IPS-15b (cell line): ENCODE data around the gene SPEN.

Experiments used
- H3K27me3 ChIP-seq: one replicate; pipeline ENCODE4 v1.6.1; 2013; ENCODE audit warnings: low read length; ENCODE audit not compliant: control insufficient read depth, insufficient read depth
- H3K36me3 ChIP-seq: one replicate; pipeline ENCODE4 v1.6.1; 2013; ENCODE audit warnings: low read length; ENCODE audit not compliant: control insufficient read depth, insufficient read depth
- H3K4me1 ChIP-seq: one replicate; pipeline ENCODE4 v1.6.1; 2013; ENCODE audit warnings: mild to moderate bottlenecking, low read length; ENCODE audit not compliant: control insufficient read depth, insufficient read depth
- H3K4me3 ChIP-seq: one replicate; pipeline ENCODE4 v1.5.1; 2013; ENCODE audit warnings: low read depth, low read length
- H3K9ac ChIP-seq: one replicate; pipeline ENCODE4 v1.6.1; 2013; ENCODE audit warnings: low read depth, mild to moderate bottlenecking, low read length
- H3K9me3 ChIP-seq: one replicate; pipeline ENCODE4 v1.6.1; 2013; ENCODE audit warnings: mild to moderate bottlenecking, low read length; ENCODE audit not compliant: control insufficient read depth, insufficient read depth

The SPEN gene

GRCh38 chr1:15944308-15945010 is 97.0 kb downstream of the SPEN start:
- no peaks in the 10 kb centered on the region for H3K9me3 ChIP-seq
- H3K9ac ChIP-seq, result no peak overlapping the region
- H3K4me1 ChIP-seq, result no peaks in the 10 kb centered on the region
- H3K27me3 ChIP-seq, result no peaks in the 10 kb centered on the region
- H3K4me3 ChIP-seq, result no peak overlapping the region
- peaks cover 59% of the 10 kb centered on the region for H3K36me3 ChIP-seq

GRCh38 chr1:15945011-15945831 is 97.7 kb downstream of the SPEN start:
- H3K9me3 ChIP-seq, result no peaks in the 10 kb centered on the region
- peaks cover 2% of the 10 kb centered on the region for H3K4me1 ChIP-seq
- peaks cover 55% of the 10 kb centered on the region for H3K36me3 ChIP-seq
- no peak overlapping the region for H3K4me3 ChIP-seq
- H3K27me3 ChIP-seq, result no peaks in the 10 kb centered on the region
- no peak overlapping the region for H3K9ac ChIP-seq

GRCh38 chr1:15945832-15946448 is 98.4 kb downstream of the SPEN start:
- Histone ChIP-seq H3K9me3 (no peaks in the 10 kb centered on the region), H3K4me3 (no peak overlapping the region), H3K36me3 (peaks cover 50% of the 10 kb centered on the region), H3K9ac (no peak overlapping the region), H3K27me3 (no peaks in the 10 kb centered on the region), H3K4me1 (peaks cover 2% of the 10 kb centered on the region)

GRCh38 chr1:15946571-15947381 is 99.3 kb downstream of the SPEN start:
- Histone ChIP-seq H3K9ac (no peak overlapping the region), H3K4me1 (peaks cover 2% of the 10 kb centered on the region), H3K9me3 (no peaks in the 10 kb centered on the region), H3K27me3 (no peaks in the 10 kb centered on the region), H3K4me3 (no peak overlapping the region), H3K36me3 (peaks cover 46% of the 10 kb centered on the region)

- Histone ChIP-seq H3K4me1 (peaks cover 2% of the 10 kb centered on the region), H3K4me3 (no peak overlapping the region), H3K9ac (no peak overlapping the region), H3K27me3 (no peaks in the 10 kb centered on the region), H3K36me3 (peaks cover 38% of the 10 kb centered on the region), H3K9me3 (no peaks in the 10 kb centered on the region)
Measured at GRCh38 chr1:15947382-15948090, 100.0 kb downstream of the SPEN start.

- Histone ChIP-seq H3K9me3 (no peaks in the 10 kb centered on the region), H3K9ac (no peak overlapping the region), H3K4me3 (no peak overlapping the region), H3K4me1 (peaks cover 2% of the 10 kb centered on the region), H3K36me3 (peaks cover 32% of the 10 kb centered on the region), H3K27me3 (no peaks in the 10 kb centered on the region)
Measured at GRCh38 chr1:15948091-15948591, 100.6 kb downstream of the SPEN start.

GRCh38 chr1:15948595-15949452 is 101.3 kb downstream of the SPEN start:
- H3K36me3 ChIP-seq, result peaks cover 27% of the 10 kb centered on the region
- no peaks in the 10 kb centered on the region for H3K9me3 ChIP-seq
- no peaks in the 10 kb centered on the region for H3K27me3 ChIP-seq
- H3K4me3 ChIP-seq, result no peak overlapping the region
- H3K4me1 ChIP-seq, result peaks cover 2% of the 10 kb centered on the region
- H3K9ac ChIP-seq, result no peak overlapping the region

GRCh38 chr1:15949453-15950245 is 102.1 kb downstream of the SPEN start:
- H3K4me1 ChIP-seq, result peaks cover 2% of the 10 kb centered on the region
- H3K9me3 ChIP-seq, result no peaks in the 10 kb centered on the region
- H3K27me3 ChIP-seq, result no peaks in the 10 kb centered on the region
- H3K36me3 ChIP-seq, result peaks cover 22% of the 10 kb centered on the region
- no peak overlapping the region for H3K4me3 ChIP-seq
- no peak overlapping the region for H3K9ac ChIP-seq

GRCh38 chr1:15950302-15950701 is 102.8 kb downstream of the SPEN start:
- H3K27me3 ChIP-seq, result no peaks in the 10 kb centered on the region
- no peak overlapping the region for H3K4me3 ChIP-seq
- H3K4me1 ChIP-seq, result peaks cover 2% of the 10 kb centered on the region
- peaks cover 18% of the 10 kb centered on the region for H3K36me3 ChIP-seq
- H3K9ac ChIP-seq, result no peak overlapping the region
- no peaks in the 10 kb centered on the region for H3K9me3 ChIP-seq
